Small intestine (tissue), 7 donors: ENCODE data around the gene KDM5A. TPM values are rescaled to one million over a fixed set of nuclear protein-coding genes. Genes with fewer than 3 reads are reported as not detected.
A peak's percentile ranks its signal among the peaks of the same experiment; 100 is the strongest.
"Not testable (repeated sequence)": the region's sequence is repeated elsewhere in the genome, so short reads cannot be mapped to it uniquely, and the experiment has no call there.

Experiments used
- DNase-seq, 2 donors: peaks; one replicate each; pipeline versions ENCODE4 v3.0.0 to v3.0.0-alpha.2; 2013
- FAIRE-seq: peaks from 2 replicates; lab custom pipeline; 2012; peaks lifted over from hg19 to GRCh38; lab: Jason Lieb, UNC
- H3K27ac ChIP-seq, 3 donors: one replicate each; pipeline ENCODE4 v1.5.1; 2013; ENCODE audit warnings: low read length in 2 of 3, mild to moderate bottlenecking in 2 of 3, control low read depth in 1 of 3, inconsistent platforms in 1 of 3, low read depth in 1 of 3, moderate library complexity in 1 of 3
- H3K27me3 ChIP-seq, 3 donors: one replicate each; pipeline ENCODE4 v1.6.1; 2013; ENCODE audit warnings: low read length in 3 of 3, inconsistent platforms in 1 of 3; ENCODE audit not compliant: control insufficient read depth in 3 of 3, insufficient read depth in 3 of 3
- H3K36me3 ChIP-seq, 3 donors: one replicate each; pipeline ENCODE4 v1.6.1; 2013; ENCODE audit warnings: low read length in 3 of 3, inconsistent platforms in 1 of 3, low read depth in 1 of 3, mild to moderate bottlenecking in 1 of 3, moderate library complexity in 1 of 3; ENCODE audit not compliant: control insufficient read depth in 3 of 3, insufficient read depth in 2 of 3
- H3K4me1 ChIP-seq, 3 donors: one replicate each; pipeline ENCODE4 v1.6.1; 2013; ENCODE audit warnings: low read length in 2 of 3, inconsistent platforms in 1 of 3, low read depth in 1 of 3, mild to moderate bottlenecking in 1 of 3, moderate library complexity in 1 of 3; ENCODE audit not compliant: control insufficient read depth in 3 of 3, insufficient read depth in 2 of 3
- H3K4me3 ChIP-seq, 3 donors: one replicate each; pipeline ENCODE4 v1.5.1; 2013; ENCODE audit warnings: low read length in 3 of 3, control low read depth in 1 of 3, inconsistent platforms in 1 of 3, low read depth in 1 of 3, mild to moderate bottlenecking in 1 of 3, moderate library complexity in 1 of 3
- H3K9me3 ChIP-seq, 2 donors: one replicate each; pipeline ENCODE4 v1.6.1; 2013; ENCODE audit warnings: low read depth in 1 of 2, low read length in 1 of 2; ENCODE audit not compliant: control insufficient read depth in 2 of 2, insufficient read depth in 1 of 2
- WGBS, 3 donors: extraction: QIAGEN DNeasy Blood & Tissue Kit; methylation state at CpG; one replicate each; pipeline ENCODE4 v1.1.7; 2013; 5-methylcytosine and 5-hydroxymethylcytosine counted together
- polyA plus RNA-seq, 4 donors: library from polyadenylated mRNA; stranded (reverse) in 3 of 4; unstranded in 1 of 4; fragments of 200-250 nt in 3 of 4; fragments of 120-200 nt in 1 of 4; gene quantifications; one replicate each; pipeline versions ENCODE4 v1.2.1 to v1.2.3, GENCODE V29; 2013
- donor health status: healthy with polysubstance abuse.
- donor health status: control.
- donor health status: control.
- donor health status: Bipolar disorder and iron deficiency.
- donor health status: healthy.

KDM5A gene
- polyA plus RNA-seq, 4 donors, result 4.1 to 26.9 (median 8.0) TPM

- H3K27me3 ChIP-seq, result no peaks in the 10 kb centered on the region
- FAIRE-seq (no peak), DNase-seq (no peak)
- no peaks in the 10 kb centered on the region for H3K36me3 ChIP-seq
- WGBS, 3 donors, result 48 to 59% (median 57%) methylated on average over 8 of the region's 8 CpGs
- peak overlapping the region in 2 of 3 donors; percentile 43 to 84 for H3K27ac ChIP-seq
- peak overlapping the region in 2 of 3 donors; percentile 60 to 81 for H3K4me3 ChIP-seq
- no peaks in the 10 kb centered on the region for H3K9me3 ChIP-seq
- peaks cover 2 to 3% (median 3%) of the 10 kb centered on the region in 3 donors for H3K4me1 ChIP-seq
Observed at GRCh38 chr12:400828-401227, 11.7 kb upstream of the KDM5A start.

- no peaks in the 10 kb centered on the region for H3K27me3 ChIP-seq
- peaks cover 3 to 8% (median 6%) of the 10 kb centered on the region in 3 donors for H3K36me3 ChIP-seq
- FAIRE-seq (no peak), DNase-seq (peak; percentile 51 to 70)
- H3K4me1 ChIP-seq, result peaks cover 0 to 5% (median 4%) of the 10 kb centered on the region in 3 donors
- WGBS, 3 donors, result 0 to 1% (median 0%) methylated on average over 34 to 35 of the region's 35 CpGs
- H3K27ac ChIP-seq, result peak overlapping the region; percentile 93 to 96 (median 95)
- H3K9me3 ChIP-seq, result no peaks in the 10 kb centered on the region
- H3K4me3 ChIP-seq, result peak overlapping the region; percentile 83 to 100 (median 88)
Observed at GRCh38 chr12:388541-389141, 479 bp downstream of the KDM5A start.

GRCh38 chr12:388012-388411 is 1.1 kb downstream of the KDM5A start:
- WGBS, 3 donors, result 0 to 1% (median 0%) methylated on average over 2 of the region's 2 CpGs
- Histone ChIP-seq H3K9me3 (no peaks in the 10 kb centered on the region), H3K4me3 (peak overlapping the region; percentile 83 to 100 (median 88)), H3K27me3 (no peaks in the 10 kb centered on the region), H3K4me1 (peaks cover 0 to 5% (median 4%) of the 10 kb centered on the region in 3 donors), H3K36me3 (peaks cover 6 to 13% (median 8%) of the 10 kb centered on the region in 3 donors), H3K27ac (peak overlapping the region; percentile 93 to 96 (median 95))
- DNase-seq (peak in 1 of 2 donors; percentile 22), FAIRE-seq (no peak)

DNA sequence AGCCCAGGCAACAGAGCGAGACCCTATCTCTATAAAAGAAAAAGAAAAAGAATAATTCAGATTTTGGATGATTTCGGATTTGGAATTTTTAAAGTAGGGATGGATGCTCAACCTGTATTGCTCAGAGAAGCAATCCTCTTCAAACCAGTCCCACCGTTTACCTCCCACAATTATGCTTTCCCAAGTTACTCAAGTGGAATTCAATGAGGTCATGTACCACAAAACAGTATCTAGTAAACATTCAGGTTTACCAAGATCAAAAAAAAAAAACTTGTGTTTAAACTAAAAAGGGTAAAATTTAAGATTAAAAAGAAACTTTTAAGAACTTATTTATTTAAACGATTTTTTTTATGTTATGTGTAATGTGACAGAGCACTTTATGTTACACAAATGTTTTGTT is 2.5 kb downstream of the KDM5A start:
- no peak for FAIRE-seq
- Histone ChIP-seq H3K9me3 (no peaks in the 10 kb centered on the region), H3K4me1 (peaks cover 0 to 5% (median 4%) of the 10 kb centered on the region in 3 donors), H3K36me3 (peaks cover 9 to 27% (median 14%) of the 10 kb centered on the region in 3 donors), H3K27me3 (no peaks in the 10 kb centered on the region), H3K27ac (no peak overlapping the region), H3K4me3 (no peak overlapping the region)
- DNase-seq, result no peak
- WGBS, 3 donors, result 52 to 63% (median 60%) methylated on average over 4 of the region's 4 CpGs

DNA sequence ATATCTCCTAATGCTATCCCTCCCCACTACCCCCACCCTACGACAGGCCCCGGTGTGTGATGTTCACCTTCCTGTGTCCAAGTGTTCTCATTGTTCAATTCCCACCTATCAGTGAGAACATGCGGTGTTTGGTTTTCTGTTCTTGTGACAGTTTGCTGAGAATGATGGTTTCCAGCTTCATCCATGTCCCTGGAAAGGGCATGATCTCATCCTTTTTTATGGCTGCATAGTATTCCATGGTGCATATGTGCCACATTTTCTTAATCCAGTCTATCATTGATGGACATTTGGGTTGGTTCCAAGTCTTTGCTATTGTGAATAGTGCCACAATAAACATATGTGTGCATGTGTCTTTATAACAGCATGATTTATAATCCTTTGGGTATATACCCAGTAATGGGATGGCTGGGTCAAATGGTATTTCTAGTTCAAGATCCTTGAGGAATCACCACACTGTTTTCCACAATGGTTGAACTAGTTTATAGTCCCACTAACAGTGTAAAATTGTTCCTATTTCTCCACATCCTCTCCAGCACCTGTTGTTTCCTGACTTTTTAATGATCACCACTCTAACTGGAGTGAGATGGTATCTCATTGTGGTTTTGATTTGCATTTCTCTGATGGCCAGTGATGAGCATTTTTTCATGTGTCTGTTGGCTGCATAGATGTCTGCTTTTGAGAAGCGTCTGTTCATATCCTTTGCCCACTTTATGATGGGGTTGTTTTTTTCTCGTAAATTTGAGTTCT is 18.2 kb downstream of the KDM5A start:
- not testable (repeated sequence) for H3K4me3 ChIP-seq, H3K27me3 ChIP-seq, DNase-seq, H3K27ac ChIP-seq, FAIRE-seq, H3K9me3 ChIP-seq, H3K4me1 ChIP-seq
- WGBS, 3 donors, result 98 to 99% (median 99%) methylated on average over 4 to 5 of the region's 5 CpGs
- H3K36me3 ChIP-seq, result peaks cover 2 to 17% (median 15%) of the 10 kb centered on the region in 3 donors

DNA sequence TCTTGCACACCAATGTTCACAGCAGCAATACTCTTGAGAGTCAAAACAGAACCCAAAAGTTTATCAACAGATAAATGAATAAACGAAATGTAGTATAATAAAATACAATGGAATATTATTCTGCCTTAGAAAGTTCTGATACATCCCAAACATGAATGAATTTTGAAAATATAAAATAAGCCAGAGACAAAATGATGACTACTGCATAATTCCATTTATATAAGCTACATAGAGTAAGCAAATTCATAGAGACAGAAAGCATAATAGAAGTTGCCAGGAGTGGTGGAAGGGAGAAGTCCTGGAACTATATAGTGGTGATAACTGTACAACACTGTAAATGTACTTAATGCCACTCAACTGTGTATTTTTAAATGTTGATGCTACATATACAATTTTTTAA is 21.1 kb downstream of the KDM5A start:
- FAIRE-seq (peak; percentile 19), DNase-seq (no peak)
- Histone ChIP-seq H3K27me3 (no peaks in the 10 kb centered on the region), H3K27ac (no peak overlapping the region), H3K4me3 (no peak overlapping the region), H3K4me1 (no peaks in the 10 kb centered on the region), H3K9me3 (peaks cover 0 to 14% of the 10 kb centered on the region in 2 donors), H3K36me3 (peaks cover 7 to 24% (median 21%) of the 10 kb centered on the region in 3 donors)
- WGBS, 3 donors, result 86 to 97% (median 93%) methylated on average over 1 of the region's 1 CpG

- Histone ChIP-seq H3K27ac (no peak overlapping the region), H3K36me3 (peaks cover 7 to 29% (median 28%) of the 10 kb centered on the region in 3 donors), H3K4me1 (no peaks in the 10 kb centered on the region), H3K9me3 (peaks cover 0 to 18% of the 10 kb centered on the region in 2 donors), H3K27me3 (no peaks in the 10 kb centered on the region), H3K4me3 (no peak overlapping the region)
- WGBS, 3 donors, result 98 to 99% (median 99%) methylated on average over 2 of the region's 2 CpGs
- FAIRE-seq (no peak), DNase-seq (no peak)
Observed at GRCh38 chr12:366820-367219, 22.3 kb downstream of the KDM5A start.

DNA sequence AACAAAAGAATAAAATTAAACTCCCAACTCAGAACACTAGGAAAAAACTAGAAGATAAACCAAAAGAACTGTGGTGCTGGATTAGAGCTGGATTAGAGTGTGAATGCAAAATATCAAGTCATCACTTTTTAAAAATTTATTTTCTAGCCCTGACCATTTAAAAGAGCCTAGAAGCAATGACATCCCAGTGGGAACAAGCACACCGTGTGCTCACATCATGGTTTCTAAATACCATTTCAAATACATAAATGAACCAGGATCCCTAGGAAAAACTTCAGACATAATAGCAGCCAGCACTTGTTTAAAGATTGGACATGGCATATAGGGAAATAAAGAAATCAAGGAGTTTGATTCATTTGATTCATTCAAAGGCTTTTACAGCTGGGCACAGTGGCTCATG is 30.0 kb downstream of the KDM5A start:
- FAIRE-seq (no peak), DNase-seq (no peak)
- peaks cover 2 to 33% (median 22%) of the 10 kb centered on the region in 3 donors for H3K36me3 ChIP-seq
- H3K9me3 ChIP-seq, result peaks cover 0 to 22% of the 10 kb centered on the region in 2 donors
- H3K4me1 ChIP-seq, result no peaks in the 10 kb centered on the region
- H3K4me3 ChIP-seq, result no peak overlapping the region
- no peaks in the 10 kb centered on the region for H3K27me3 ChIP-seq
- WGBS, 3 donors, result 96 to 100% (median 99%) methylated on average over 1 of the region's 1 CpG
- no peak overlapping the region for H3K27ac ChIP-seq
